Stimulated activated CD8-positive, alpha-beta memory T cell treated with anti-CD3 and anti-CD28 coated beads, Interleukin-7, amount 100 ng/mL, for 48 hours (primary cell): ENCODE data around the gene AAK1.

Source experiments
- DNase-seq, 2 donors: peaks; one replicate each; pipeline ENCODE4 v3.0.0-alpha.2; 2020; ENCODE audit warnings: low read depth in 1 of 2; ENCODE audit errors: extremely low read depth in 1 of 2

Gene AAK1

GRCh38 chr2:69604026-69604678 is 39.4 kb downstream of the AAK1 start:
- DNase-seq, result no peak

- DNase-seq, result no peak
These were observed 40.3 kb downstream of the AAK1 start for GRCh38 chr2:69603146-69603743.

- no peak for DNase-seq
These were observed 42.3 kb downstream of the AAK1 start for GRCh38 chr2:69601179-69601612.

- DNase-seq, result no peak
These were observed 43.1 kb downstream of the AAK1 start for GRCh38 chr2:69600425-69600824.

GRCh38 chr2:69597843-69598610 is 45.5 kb downstream of the AAK1 start:
- no peak for DNase-seq

GRCh38 chr2:69597105-69597504 is 46.4 kb downstream of the AAK1 start:
- no peak for DNase-seq

GRCh38 chr2:69594341-69594740 is 49.2 kb downstream of the AAK1 start:
- no peak for DNase-seq

- DNase-seq, result no peak
These were observed 51.0 kb downstream of the AAK1 start for GRCh38 chr2:69592511-69592910.

GRCh38 chr2:69589973-69590652 is 53.4 kb downstream of the AAK1 start:
- no peak for DNase-seq

- no peak for DNase-seq
These were observed 54.6 kb downstream of the AAK1 start for GRCh38 chr2:69588945-69589344.

- DNase-seq, result no peak
These were observed 55.1 kb downstream of the AAK1 start for GRCh38 chr2:69588403-69588802.

- no peak for DNase-seq
These were observed 57.5 kb downstream of the AAK1 start for GRCh38 chr2:69585855-69586555.

- no peak for DNase-seq
These were observed 59.2 kb downstream of the AAK1 start for GRCh38 chr2:69584127-69584889.

- DNase-seq, result no peak
These were observed 60.2 kb downstream of the AAK1 start for GRCh38 chr2:69583321-69583833.

- no peak for DNase-seq
These were observed 60.9 kb downstream of the AAK1 start for GRCh38 chr2:69582582-69583176.

- no peak for DNase-seq
These were observed 61.6 kb downstream of the AAK1 start for GRCh38 chr2:69581774-69582581.

GRCh38 chr2:69580486-69580885 is 63.1 kb downstream of the AAK1 start:
- DNase-seq, result no peak

- no peak for DNase-seq
These were observed 64.0 kb downstream of the AAK1 start for GRCh38 chr2:69579536-69579935.

- DNase-seq, result no peak
These were observed 65.4 kb downstream of the AAK1 start for GRCh38 chr2:69578198-69578540.
